Loucy (cell line): ENCODE data around the gene FDX1.

ENCODE experiments used
- H2AFZ ChIP-seq: fragments of 200-600 bp; sonication (generic); 2 replicates; pipeline ENCODE4 v1.6.0; 2016; ENCODE audit warnings: antibody characterized with exemption, mild to moderate bottlenecking, low read length, moderate library complexity
- H3F3A ChIP-seq: fragments of 200-600 bp; 2 replicates; pipeline ENCODE4 v1.6.0; 2016; ENCODE audit warnings: antibody characterized with exemption, low read depth, mild to moderate bottlenecking
- H3K27me3 ChIP-seq: fragments of 200-600 bp; sonication (generic); 2 replicates; pipeline ENCODE4 v1.6.1; 2014; ENCODE audit warnings: low read length, mild to moderate bottlenecking; ENCODE audit not compliant: insufficient read depth, poor library complexity, severe bottlenecking
- H3K36me3 ChIP-seq: fragments of 200-600 bp; sonication (generic); 2 replicates; pipeline ENCODE4 v1.6.1; 2016; ENCODE audit warnings: low read length; ENCODE audit not compliant: insufficient read depth
- H3K4me1 ChIP-seq: fragments of 200-600 bp; sonication (generic); 2 replicates; pipeline ENCODE4 v1.5.1; 2014; ENCODE audit warnings: low read length, mild to moderate bottlenecking; ENCODE audit not compliant: insufficient read depth, poor library complexity, severe bottlenecking
- H3K4me2 ChIP-seq: fragments of 200-600 bp; sonication (generic); 2 replicates; pipeline ENCODE4 v1.6.0; 2014; ENCODE audit warnings: antibody characterized with exemption, low read length, low read depth, mild to moderate bottlenecking; ENCODE audit not compliant: poor library complexity, severe bottlenecking
- H3K4me3 ChIP-seq: fragments of 200-600 bp; sonication (generic); 2 replicates; pipeline ENCODE4 v1.5.1; 2014; ENCODE audit warnings: low read length, mild to moderate bottlenecking, mixed read lengths; ENCODE audit not compliant: poor library complexity, severe bottlenecking
- H3K79me2 ChIP-seq: fragments of 200-600 bp; sonication (generic); 2 replicates; pipeline ENCODE4 v1.6.1; 2014; ENCODE audit warnings: low read length; ENCODE audit not compliant: insufficient read depth
- H3K9ac ChIP-seq: fragments of 200-600 bp; sonication (generic); 2 replicates; pipeline ENCODE4 v1.6.0; 2014; ENCODE audit warnings: mild to moderate bottlenecking, low read depth, low read length, moderate library complexity; ENCODE audit not compliant: poor library complexity, severe bottlenecking
- H3K9me2 ChIP-seq: fragments of 200-600 bp; sonication (generic); replicated peaks from 2 replicates; pipeline ENCODE4 v1.6.1; 2016; ENCODE audit warnings: low read depth, low read length, mixed read lengths
- H3K9me3 ChIP-seq: fragments of 200-600 bp; sonication (generic); 2 replicates; pipeline ENCODE4 v1.6.1; 2014; ENCODE audit warnings: mild to moderate bottlenecking, antibody characterized with exemption, low read length, low read depth; ENCODE audit not compliant: insufficient read depth
- H4K20me1 ChIP-seq: fragments of 200-600 bp; sonication (generic); 2 replicates; pipeline ENCODE4 v1.6.0; 2014; ENCODE audit warnings: antibody characterized with exemption, low read length, mild to moderate bottlenecking; ENCODE audit not compliant: insufficient read depth, poor library complexity, severe bottlenecking
- EZH2phosphoT487 ChIP-seq: fragments of 200-600 bp; IDR thresholded peaks from 2 replicates; pipeline ENCODE4 v1.6.1; 2018; ENCODE audit warnings: antibody characterized with exemption, mild to moderate bottlenecking, moderate library complexity, borderline replicate concordance
- TF ChIP-seq, protein P1 (sequence below): fragments of 200-600 bp; sonication (generic); conservative IDR thresholded peaks from 2 replicates; pipeline ENCODE4 v1.5.1; 2014; ENCODE audit warnings: mild to moderate bottlenecking, antibody characterized with exemption, low read length

FDX1 gene

DNA sequence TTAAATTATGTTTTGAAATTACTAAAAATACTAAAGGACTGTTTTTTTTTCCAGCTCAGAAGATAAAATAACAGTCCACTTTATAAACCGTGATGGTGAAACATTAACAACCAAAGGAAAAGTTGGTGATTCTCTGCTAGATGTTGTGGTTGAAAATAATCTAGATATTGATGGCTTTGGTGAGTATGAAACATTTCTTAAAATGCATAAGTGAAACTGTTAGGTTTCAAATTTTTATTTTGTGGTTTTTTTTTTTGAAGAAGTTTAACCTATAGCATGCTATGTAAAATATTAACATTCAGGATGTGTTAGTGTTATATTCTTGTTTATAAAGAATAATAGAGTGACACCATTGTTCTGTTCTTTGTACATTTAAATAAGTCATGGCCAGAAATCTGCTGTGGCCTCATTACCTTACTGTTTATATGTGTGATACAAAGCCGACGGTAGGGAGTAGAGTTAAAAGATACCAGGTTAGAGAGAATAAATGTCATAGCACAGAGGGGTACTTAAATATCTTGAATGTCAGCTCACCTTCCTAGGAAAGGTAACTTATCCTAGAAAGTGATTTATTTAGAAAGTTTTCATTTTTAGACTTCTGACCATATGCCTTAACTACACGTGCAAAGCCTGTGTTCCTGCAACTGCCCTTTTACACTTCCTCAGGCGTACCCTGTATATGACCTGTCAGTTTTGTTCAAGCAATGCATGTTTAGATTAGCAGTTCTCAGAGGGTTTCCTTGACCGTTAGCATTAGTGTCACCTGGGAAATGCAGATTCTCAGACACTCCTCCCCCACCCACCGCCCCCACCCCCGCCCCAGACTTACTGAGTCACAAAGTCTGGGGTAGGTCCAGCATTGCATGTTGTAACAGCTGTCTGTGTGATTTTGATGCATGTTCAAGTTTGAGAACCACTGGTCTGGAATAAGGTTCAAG, 6.3 kb downstream of the FDX1 start:
- Histone ChIP-seq H3K36me3 (peaks cover 15% of the 10 kb centered on the region), H3K79me2 (peaks cover 78% of the 10 kb centered on the region), H4K20me1 (peaks cover 28% of the 10 kb centered on the region), H3K4me3 (no peak overlapping the region), H3K4me2 (peak overlapping the region; percentile 7), H3F3A (no peaks in the 10 kb centered on the region), H3K9ac (no peak overlapping the region), H3K27me3 (no peaks in the 10 kb centered on the region), H2AFZ (no peak overlapping the region), H3K4me1 (peaks cover 28% of the 10 kb centered on the region), H3K9me2 (no peaks in the 10 kb centered on the region), H3K9me3 (peaks cover 12% of the 10 kb centered on the region; the same call in 1 of the 2 replicates)
- TF ChIP-seq, protein P1, sequence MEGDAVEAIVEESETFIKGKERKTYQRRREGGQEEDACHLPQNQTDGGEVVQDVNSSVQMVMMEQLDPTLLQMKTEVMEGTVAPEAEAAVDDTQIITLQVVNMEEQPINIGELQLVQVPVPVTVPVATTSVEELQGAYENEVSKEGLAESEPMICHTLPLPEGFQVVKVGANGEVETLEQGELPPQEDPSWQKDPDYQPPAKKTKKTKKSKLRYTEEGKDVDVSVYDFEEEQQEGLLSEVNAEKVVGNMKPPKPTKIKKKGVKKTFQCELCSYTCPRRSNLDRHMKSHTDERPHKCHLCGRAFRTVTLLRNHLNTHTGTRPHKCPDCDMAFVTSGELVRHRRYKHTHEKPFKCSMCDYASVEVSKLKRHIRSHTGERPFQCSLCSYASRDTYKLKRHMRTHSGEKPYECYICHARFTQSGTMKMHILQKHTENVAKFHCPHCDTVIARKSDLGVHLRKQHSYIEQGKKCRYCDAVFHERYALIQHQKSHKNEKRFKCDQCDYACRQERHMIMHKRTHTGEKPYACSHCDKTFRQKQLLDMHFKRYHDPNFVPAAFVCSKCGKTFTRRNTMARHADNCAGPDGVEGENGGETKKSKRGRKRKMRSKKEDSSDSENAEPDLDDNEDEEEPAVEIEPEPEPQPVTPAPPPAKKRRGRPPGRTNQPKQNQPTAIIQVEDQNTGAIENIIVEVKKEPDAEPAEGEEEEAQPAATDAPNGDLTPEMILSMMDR = no peak
- no peak for TF ChIP-seq EZH2phosphoT487

DNA sequence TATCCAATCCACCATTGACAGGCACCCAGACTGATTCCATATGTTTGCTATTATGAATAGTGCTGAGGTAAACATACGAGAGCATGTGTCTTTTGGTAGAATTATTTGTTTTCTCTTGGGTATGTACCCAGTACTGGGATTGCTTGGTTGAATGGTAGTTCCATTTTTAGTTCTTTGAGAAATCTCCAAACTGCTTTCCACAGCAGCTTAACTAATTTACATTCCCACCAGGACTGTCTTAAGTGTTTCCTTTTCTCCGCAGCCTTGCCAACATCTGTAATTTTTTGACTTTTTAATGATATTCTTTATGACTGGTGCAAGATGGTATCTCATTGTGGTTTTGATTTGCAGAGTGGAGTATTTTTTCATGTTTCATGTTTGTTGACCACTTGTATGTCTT, 8.3 kb downstream of the FDX1 start:
- Histone ChIP-seq H3K9me2 (no peaks in the 10 kb centered on the region), H3K9ac (no peak overlapping the region), H3K4me3 (no peak overlapping the region), H3K4me1 (peaks cover 13% of the 10 kb centered on the region), H4K20me1 (peaks cover 15% of the 10 kb centered on the region), H3K4me2 (peak overlapping the region; percentile 26), H3K79me2 (peaks cover 64% of the 10 kb centered on the region), H3F3A (no peaks in the 10 kb centered on the region), H3K36me3 (peaks cover 30% of the 10 kb centered on the region), H2AFZ (no peak overlapping the region), H3K27me3 (no peaks in the 10 kb centered on the region), H3K9me3 (peaks cover 12% of the 10 kb centered on the region; the same call in 1 of the 2 replicates)
- TF ChIP-seq EZH2phosphoT487 = no peak
- TF ChIP-seq, protein P1 = no peak

DNA sequence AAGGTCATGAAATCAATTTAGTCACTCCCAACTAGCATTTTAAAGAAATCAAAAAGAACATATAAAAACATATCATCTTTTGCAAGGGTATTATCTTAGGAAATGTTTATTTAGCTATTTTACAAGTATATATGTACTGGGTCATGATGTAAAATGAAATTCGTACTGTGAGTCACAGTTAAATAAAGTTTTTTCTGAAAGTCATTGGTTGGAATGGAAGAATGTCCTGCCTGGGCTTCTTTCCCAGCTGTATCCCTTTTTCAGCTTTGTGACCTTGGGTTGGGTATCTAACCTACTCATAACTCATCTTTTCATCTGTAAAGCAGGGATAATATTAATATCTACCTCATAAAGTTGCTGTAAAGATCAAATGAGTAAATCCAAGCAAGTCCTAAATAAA, 15.7 kb downstream of the FDX1 start:
- Histone ChIP-seq H3F3A (no peaks in the 10 kb centered on the region), H3K9ac (no peak overlapping the region), H3K4me2 (no peak overlapping the region), H3K9me2 (no peaks in the 10 kb centered on the region), H3K27me3 (no peaks in the 10 kb centered on the region), H2AFZ (no peak overlapping the region), H3K4me3 (no peak overlapping the region), H3K79me2 (peaks cover 15% of the 10 kb centered on the region), H3K9me3 (peaks cover 6% of the 10 kb centered on the region; the same call in 1 of the 2 replicates), H3K36me3 (peaks cover 29% of the 10 kb centered on the region), H3K4me1 (no peaks in the 10 kb centered on the region), H4K20me1 (no peaks in the 10 kb centered on the region)
- TF ChIP-seq, protein P1 = no peak
- TF ChIP-seq EZH2phosphoT487 = no peak
